Suppressor macrophage treated with lipopolysaccharide for 1 hour (primary cell): Measurements from ENCODE around the gene FIBCD1.

ENCODE experiments used
- DNase-seq, 3 donors: peaks; one replicate each; pipeline ENCODE4 v3.0.0-alpha.2; 2020 to 2022

Gene FIBCD1

DNA sequence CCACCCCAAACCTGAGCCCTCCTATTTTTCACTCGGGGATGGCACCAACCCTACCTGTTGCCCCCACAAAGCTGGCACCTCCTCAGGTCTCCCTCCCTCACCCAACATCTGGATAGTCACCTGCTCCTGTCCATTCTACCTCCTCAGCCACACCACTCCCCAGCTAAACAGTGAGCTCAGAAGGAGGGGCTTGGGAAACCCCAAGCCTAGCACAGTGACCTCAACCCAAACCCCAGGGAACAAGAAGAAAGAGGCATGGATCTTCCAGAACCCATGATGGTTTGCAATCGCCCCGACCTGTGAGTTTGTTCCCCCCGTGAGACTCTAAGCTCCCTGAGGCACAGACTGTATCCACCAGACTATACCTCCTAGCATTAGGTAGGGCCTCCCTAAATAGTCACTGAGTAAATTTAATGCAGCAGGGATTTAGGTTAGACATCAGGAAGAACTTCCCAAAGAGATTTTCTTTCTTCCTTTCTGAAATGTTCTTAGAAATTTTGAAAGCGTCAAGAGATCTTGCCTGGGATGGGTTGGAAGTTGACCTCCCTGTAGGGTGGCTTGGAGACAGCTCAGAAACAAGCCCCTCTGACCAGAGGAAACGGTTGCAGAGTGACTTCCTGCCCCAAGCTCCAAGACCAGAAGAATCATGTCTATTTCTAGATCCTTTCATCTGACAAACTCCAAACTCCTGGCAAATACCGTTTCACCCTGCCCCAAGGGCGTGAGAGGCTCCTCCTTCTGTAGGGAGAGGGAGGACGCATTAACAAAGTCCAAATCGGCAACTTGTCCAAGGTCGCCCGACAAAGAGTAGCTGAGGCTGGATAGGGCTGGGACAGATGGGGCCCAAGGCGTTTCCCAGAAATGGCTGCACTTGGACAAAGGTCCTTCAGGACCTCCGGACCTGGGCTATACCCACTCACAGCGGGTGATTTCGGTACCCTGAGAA is 4.1 kb downstream of the FIBCD1 start:
- no peak for DNase-seq

- no peak for DNase-seq
Observed at GRCh38 chr9:130934246-130934645, 4.8 kb downstream of the FIBCD1 start.

DNA sequence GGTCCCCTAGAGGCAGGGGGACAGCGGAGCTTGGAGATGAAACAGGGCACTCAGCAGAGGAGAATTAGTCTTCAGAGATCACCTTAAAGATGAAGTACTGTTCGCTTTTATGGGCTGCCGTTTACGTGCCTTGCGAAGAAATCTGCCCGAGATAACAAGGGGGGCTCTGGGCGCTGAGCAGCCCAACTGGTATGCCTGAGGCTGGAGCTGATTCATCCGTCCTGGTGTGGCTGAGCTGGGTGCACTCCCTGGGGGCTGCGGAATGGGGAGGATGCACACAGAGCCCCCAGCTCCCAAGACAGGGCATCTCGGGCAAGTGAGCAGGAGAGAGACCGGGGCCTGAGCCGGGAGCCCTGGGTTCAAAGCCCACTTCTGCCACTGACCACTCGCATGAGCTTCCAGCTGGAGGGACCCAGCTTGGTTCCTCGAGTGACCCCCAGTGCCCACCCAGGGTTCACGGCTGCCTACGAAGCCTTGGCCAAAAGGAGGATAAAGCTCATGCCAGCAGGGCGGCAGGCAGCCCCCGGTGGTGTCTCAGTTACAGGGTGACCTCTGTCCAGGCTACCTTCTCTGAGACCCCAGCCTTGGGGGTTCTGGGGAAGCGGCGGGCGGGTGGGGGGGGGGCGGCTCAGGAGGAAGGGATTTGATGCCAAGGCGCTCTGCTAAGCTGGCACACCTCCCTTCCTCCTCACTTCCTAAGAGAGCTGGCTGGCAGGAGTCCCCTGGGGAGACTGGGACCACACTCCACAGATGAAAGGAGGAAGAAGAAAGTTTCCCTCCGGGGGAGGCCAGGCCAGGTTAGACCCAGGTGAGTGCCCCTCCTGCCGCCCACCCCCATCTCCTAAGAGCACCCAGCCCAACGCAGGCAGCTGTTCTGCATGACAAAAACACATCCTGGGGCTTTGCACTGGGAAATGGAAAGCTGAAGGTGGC is 5.7 kb downstream of the FIBCD1 start:
- DNase-seq = no peak

DNA sequence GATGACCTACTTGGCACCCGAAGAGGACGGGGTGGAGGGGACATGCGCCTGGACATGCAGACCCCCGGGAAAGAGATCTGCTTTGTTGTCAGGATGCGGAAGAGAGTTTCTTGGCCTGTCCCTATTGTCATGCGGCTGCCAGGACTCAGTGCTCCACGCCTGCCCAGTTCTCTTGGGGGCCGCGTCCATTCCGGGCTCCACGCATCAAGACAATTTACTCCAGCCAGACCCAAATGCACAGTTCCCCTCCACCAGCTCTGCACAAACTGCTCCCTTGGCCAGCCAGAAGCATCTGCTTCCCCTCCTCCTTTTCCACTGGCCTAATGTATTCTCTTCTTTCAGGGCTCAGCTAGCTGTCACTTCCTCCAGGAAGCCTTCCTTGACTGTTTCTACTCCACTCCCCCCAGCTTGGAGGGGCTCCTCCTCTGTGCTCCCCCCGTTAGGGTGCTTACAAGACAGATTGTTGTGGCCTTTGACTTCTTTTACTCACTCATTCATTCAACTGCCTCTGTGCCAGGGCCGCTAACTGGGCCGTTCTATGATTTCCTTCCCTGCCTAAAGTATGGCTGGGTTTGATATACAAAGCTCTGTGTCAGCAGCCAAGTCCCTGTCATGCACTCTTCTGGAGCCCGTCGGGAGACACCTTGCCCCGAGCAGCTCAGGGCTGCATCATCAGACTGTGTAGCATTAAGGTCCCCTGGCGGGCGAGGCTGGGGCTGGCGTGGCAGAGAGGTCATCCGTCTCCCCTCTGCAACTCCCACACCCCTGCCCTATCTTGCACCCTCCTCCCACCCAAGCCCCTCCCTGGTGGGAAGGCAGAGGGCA is 6.6 kb downstream of the FIBCD1 start:
- no peak for DNase-seq

GRCh38 chr9:130931508-130932254 is 7.4 kb downstream of the FIBCD1 start:
- DNase-seq = no peak

GRCh38 chr9:130930804-130931349 is 8.2 kb downstream of the FIBCD1 start:
- no peak for DNase-seq

GRCh38 chr9:130930132-130930803 is 8.8 kb downstream of the FIBCD1 start:
- DNase-seq = no peak

DNA sequence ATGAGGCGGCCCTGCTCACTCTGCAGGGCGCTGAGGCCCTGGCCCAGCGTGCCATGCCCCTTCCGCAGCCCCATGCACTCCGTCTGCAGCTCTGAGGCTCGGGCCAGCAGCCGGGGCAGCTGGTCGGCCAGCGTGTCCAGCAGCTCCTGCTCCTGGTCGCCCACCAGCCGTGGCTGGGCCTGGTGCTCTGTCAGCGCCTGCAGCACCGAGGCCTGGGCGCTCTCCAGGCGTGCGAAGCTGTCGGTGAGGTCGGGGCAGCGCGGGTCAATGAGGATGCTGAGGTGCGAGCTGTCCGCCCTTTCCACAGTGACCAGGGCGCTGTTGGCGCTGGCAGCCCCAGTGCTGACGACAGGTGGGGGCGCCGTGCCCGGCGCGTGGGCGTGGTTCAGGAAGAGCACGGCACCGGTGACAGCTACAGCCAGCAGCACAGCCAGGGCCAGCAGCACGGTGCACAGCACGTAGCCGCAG is 9.4 kb downstream of the FIBCD1 start:
- DNase-seq = no peak

DNA sequence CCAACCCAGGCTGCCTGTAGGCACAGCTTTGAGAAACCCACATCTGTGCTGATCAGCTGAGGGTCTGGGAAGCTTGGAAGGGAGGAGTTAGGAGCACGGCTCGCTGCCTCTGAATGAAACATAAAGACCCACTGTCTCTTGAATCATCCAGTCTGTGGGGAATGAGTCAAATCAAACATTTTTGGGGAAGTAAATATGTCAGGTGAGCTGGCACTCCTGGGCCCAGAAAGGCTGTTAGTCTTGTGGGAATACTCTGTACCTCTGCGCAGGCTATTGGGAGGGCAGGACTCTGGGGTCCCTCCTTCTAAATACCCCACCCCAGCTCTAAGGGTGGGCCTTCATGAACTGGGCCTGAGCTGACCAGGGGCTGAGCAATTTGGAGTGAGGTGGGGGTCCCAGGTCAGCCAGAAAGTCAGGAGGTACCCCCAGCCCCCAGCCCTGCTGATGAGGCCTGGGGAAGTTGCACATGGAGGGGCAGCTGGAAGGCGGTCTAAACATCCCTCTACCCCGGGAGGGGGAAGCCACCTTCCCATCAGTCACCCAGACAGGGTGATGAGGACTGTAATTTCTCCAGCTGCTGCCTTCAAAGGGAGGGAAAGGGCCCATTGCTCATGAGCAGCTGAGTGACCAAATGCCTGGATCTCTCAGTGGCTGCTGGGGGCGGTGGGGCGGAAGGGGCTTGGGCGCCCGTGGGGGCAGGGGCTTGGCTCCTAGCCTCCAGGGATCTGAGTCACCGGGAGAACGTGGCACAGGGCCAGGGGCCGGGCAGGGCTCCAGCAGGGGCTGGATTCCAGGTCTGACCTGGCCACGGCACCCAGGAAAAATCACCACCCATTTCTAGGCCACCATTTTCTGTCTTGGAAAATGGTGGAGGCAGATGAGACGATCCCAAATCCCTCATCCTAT is 10.8 kb downstream of the FIBCD1 start:
- no peak for DNase-seq

DNA sequence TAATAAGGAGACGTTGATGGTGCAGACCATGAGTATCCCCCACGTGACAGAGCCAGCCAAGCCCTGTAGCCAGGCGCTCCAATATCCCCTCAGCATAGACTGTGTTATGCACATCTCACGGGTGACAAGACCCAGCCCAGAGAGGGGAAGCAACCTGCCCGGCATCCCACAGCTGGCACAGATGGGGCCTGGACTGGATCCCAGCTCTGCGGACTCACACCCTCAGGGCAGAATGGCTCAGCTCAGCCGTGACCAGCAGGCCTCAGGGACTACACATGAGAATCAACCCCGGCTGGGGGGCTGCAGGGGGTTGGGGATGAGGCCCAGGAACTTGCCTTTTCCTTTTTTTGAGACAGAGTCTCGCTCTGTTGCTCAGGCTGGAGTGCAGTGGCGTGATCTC is 11.7 kb downstream of the FIBCD1 start:
- no peak for DNase-seq

DNA sequence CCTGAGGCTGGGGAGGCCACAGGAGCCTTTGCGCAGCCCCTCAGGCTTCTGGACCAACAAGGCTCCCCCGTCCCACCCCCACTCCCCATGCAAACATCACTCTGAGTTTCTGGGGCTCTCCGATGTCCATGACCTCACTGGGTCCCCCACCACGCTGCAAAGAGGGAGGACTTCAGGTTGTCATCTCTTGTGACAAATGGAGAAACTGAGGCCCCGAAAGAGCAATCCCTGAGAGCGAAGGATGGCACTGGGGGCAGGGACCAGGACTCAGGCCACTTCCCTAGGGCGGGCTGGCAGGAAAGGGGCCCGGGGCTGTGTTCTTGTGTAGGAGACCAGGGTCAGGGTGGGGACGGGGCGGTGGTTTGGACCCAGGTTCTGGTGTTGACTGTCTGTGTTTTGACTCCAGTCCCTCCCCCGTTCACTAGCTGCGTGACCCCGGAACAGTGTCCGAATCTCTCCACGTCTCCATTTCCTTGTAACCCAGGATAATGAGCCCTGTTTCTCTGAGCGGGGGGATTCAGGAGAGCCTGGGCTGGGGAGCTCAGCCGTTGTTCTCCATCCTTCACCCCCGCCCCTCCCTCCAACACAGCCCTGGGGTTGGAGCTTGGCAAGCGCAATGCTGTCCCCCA is 13.9 kb downstream of the FIBCD1 start:
- no peak for DNase-seq

- DNase-seq = no peak
Observed at GRCh38 chr9:130924448-130924788, 14.6 kb downstream of the FIBCD1 start.

DNA sequence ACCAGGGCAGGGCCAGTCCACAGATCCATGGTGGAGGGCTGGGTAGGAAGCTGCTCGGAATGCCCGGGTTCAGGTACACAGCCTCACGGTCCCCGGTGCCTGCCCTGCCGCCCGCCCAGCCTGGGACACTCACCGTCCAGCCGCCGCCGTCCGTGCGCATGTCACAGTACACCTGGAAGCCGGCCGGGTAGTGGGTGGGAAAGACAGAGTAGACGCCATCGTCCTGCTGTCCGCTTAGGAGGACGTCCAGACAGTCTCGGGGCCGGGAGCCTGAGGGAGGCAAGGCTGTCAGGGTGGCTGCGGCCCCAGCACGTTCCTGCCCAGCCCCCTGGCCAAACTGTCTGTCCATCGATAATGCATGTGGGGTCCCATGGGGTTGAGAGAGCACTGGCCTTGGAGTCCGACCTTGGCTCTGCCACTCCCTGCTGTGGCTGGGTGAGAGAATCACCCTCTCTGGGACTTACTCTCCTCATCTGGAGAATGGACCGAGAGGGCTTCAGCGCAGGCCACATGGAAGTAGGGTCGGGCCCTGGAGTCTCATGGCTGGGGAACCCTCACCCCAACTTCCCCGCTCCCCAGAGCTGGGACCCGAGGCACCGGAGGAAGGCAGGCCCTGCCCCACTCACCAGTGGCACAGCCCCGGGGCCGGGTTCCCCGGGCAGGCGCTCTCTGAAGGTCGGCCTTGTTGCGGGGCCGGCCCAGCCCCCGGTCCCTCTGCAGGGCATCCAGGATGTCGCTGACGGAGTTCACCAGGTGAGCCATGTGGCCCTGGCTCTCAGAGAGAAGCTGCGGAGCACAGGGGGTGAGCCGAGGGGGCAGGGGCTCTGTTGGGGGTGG is 15.2 kb downstream of the FIBCD1 start:
- no peak for DNase-seq

DNA sequence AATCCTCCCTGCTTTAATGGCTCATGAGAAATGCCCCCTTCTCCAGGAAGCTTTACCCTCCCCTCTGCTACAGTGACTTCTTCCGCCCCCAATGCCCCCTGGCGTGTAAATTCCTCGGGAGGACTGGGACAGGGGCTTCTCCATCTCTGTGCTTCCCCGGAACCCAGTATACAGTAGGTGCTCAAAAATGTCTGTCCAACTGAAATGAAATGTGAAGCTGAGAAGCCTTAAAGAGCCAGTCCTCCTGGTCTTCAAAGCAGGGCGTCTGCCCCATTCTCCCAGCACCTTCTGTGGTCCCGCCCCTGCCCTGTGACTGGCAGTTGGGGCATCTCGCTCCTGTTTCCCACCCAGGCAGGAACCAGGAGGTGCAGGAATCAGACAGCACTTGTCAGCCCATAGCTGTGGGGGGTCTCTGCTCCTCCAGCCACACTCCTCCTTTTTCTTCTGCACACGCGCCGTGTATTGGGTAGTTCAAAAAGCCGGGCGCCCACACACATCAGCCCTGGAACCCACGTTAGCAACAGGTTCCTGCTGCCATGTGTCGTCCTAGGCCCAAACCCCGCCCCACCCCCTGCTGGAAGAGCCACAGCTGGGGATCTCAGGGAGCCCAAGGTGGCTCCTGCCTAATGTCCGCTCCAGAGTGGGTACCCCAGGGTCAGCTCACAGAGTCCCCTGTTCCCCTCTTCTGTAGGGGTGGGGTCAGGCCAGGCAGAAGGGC is 16.0 kb downstream of the FIBCD1 start:
- no peak for DNase-seq

GRCh38 chr9:130921989-130922892 is 16.8 kb downstream of the FIBCD1 start:
- DNase-seq = no peak

- no peak for DNase-seq
Observed at GRCh38 chr9:130921300-130921988, 17.6 kb downstream of the FIBCD1 start.
